B cell (primary cell): Measurements from ENCODE around the gene HHEX. TPM values are rescaled to one million over a fixed set of nuclear protein-coding genes. Genes with fewer than 3 reads are reported as not detected.
A peak's percentile ranks its signal among the peaks of the same experiment; 100 is the strongest.

Experiments
- ATAC-seq: fragments of 200-7000 bp; cut with Tn5 transposase; one replicate; pipeline ENCODE4 v1.10.0; 2021; ENCODE audit warnings: low read depth, mild to moderate bottlenecking, moderate number of reproducible peaks, moderate library complexity
- CTCF ChIA-PET: fragments of 350-600 bp; sonication (Branson Sonifier 250); formaldehyde crosslinking; loops from one replicate; lab custom pipeline; 2021; ENCODE audit warnings: antibody characterized with exemption, inconsistent platforms; lab: Charles Lee
- POLR2A ChIA-PET: fragments of 350-600 bp; sonication (Branson Sonifier 250); formaldehyde crosslinking; loops from one replicate; lab custom pipeline; 2021; ENCODE audit warnings: antibody characterized with exemption; lab: Charles Lee
- DNase-seq: peaks from one replicate; pipeline ENCODE4 v3.0.0; 2013
- H2AFZ ChIP-seq: 2 replicates; pipeline ENCODE4 v1.6.1; 2012; ENCODE audit warnings: mild to moderate bottlenecking, low read depth, low read length; ENCODE audit not compliant: insufficient read depth, poor library complexity, severe bottlenecking
- H3K27ac ChIP-seq, 2 donors: 1 replicate in 1 of 2; 2 replicates in 1 of 2; pipeline ENCODE4 v1.5.1; 2012 to 2013; ENCODE audit warnings: low read length in 2 of 2, mild to moderate bottlenecking in 2 of 2, moderate library complexity in 1 of 2
- H3K27me3 ChIP-seq, 4 experiments: fragments of 200-600 bp in 1 of 4; sonication (generic) in 1 of 4; replicated peaks in 1 of 4; 1 replicate in 2 of 4; 2 replicates in 2 of 4; pipeline versions ENCODE4 v1.6.1 to v1.7.0; 2013 to 2016; ENCODE audit warnings: low read length in 3 of 4, mild to moderate bottlenecking in 2 of 4, mixed read lengths in 1 of 4, moderate library complexity in 1 of 4; ENCODE audit not compliant: insufficient read depth in 4 of 4, control insufficient read depth in 3 of 4; ENCODE audit errors: control extremely low read depth in 1 of 4
- H3K36me3 ChIP-seq, 2 experiments: replicated peaks in 1 of 2; 1 replicate in 1 of 2; 2 replicates in 1 of 2; pipeline versions ENCODE4 v1.6.1 to v1.7.1; 2013; ENCODE audit warnings: low read length in 1 of 2; ENCODE audit not compliant: insufficient read depth in 2 of 2, control insufficient read depth in 1 of 2; ENCODE audit errors: control extremely low read depth in 1 of 2, extremely low read depth in 1 of 2
- H3K4me1 ChIP-seq, 2 donors: fragments of 200-600 bp in 1 of 2; sonication (generic) in 1 of 2; 1 replicate in 1 of 2; 2 replicates in 1 of 2; pipeline versions ENCODE4 v1.5.1 to v1.6.1; 2013 to 2017; ENCODE audit warnings: low read length in 2 of 2; ENCODE audit not compliant: control insufficient read depth in 2 of 2, insufficient read depth in 2 of 2
- H3K4me2 ChIP-seq: replicated peaks from 2 replicates; pipeline ENCODE3; 2012; ENCODE audit warnings: mild to moderate bottlenecking, low read depth, low read length; ENCODE audit not compliant: poor library complexity, severe bottlenecking
- H3K4me3 ChIP-seq, 5 experiments: fragments of 200-600 bp in 1 of 5; sonication (generic) in 1 of 5; 1 replicate in 3 of 5; 2 replicates in 2 of 5; pipeline versions ENCODE4 v1.5.1 to v1.7.0; 2011 to 2016; ENCODE audit warnings: low read length in 4 of 5, mild to moderate bottlenecking in 4 of 5, low read depth in 2 of 5, control low read depth in 1 of 5, moderate library complexity in 1 of 5; ENCODE audit not compliant: insufficient read depth in 1 of 5; ENCODE audit errors: control extremely low read depth in 1 of 5, extremely low read depth in 1 of 5
- H3K79me2 ChIP-seq: fragments of 200-600 bp; sonication (generic); one replicate; pipeline ENCODE4 v1.6.0; 2016; ENCODE audit warnings: low read length; ENCODE audit not compliant: control insufficient read depth, insufficient read depth
- H3K9ac ChIP-seq: fragments of 200-600 bp; sonication (generic); 2 replicates; pipeline ENCODE4 v1.6.1; 2017; ENCODE audit warnings: mild to moderate bottlenecking, low read length, moderate library complexity
- H3K9me3 ChIP-seq, 3 donors: one replicate each; pipeline versions ENCODE4 v1.6.1 to v1.7.1; 2013; ENCODE audit warnings: low read length in 2 of 3; ENCODE audit not compliant: control insufficient read depth in 2 of 3, insufficient read depth in 1 of 3; ENCODE audit errors: control extremely low read depth in 1 of 3
- H4K20me1 ChIP-seq: 2 replicates; pipeline ENCODE4 v1.6.0; 2012; ENCODE audit warnings: mild to moderate bottlenecking, low read length; ENCODE audit not compliant: insufficient read depth, control insufficient read depth, poor library complexity, severe bottlenecking
- H3K27ac Mint-ChIP-seq: one replicate; pipeline ENCODE4 v1.8.0; 2021; ENCODE audit warnings: mixed read lengths
- H3K27me3 Mint-ChIP-seq: one replicate; pipeline ENCODE4 v1.8.0; 2021; ENCODE audit warnings: mixed read lengths
- H3K4me1 Mint-ChIP-seq: one replicate; pipeline ENCODE4 v1.8.0; 2021; ENCODE audit warnings: mixed read lengths
- H3K4me3 Mint-ChIP-seq: one replicate; pipeline ENCODE4 v1.8.0; 2021; ENCODE audit warnings: mixed read lengths
- H3K9me3 Mint-ChIP-seq: one replicate; pipeline ENCODE4 v1.8.0; 2022; ENCODE audit warnings: mixed read lengths; ENCODE audit not compliant: insufficient read depth
- CTCF ChIP-seq: fragments of 200-600 bp; IDR thresholded peaks from one replicate; pipeline ENCODE4 v1.8.0; 2022; ENCODE audit warnings: antibody characterized with exemption, mild to moderate bottlenecking
- EZH2 ChIP-seq: IDR thresholded peaks from 2 replicates; pipeline ENCODE4 v1.6.1; 2012; ENCODE audit warnings: borderline replicate concordance, low read depth, mild to moderate bottlenecking, moderate library complexity, low read length; ENCODE audit not compliant: insufficient read depth, poor library complexity, severe bottlenecking
- WGBS: methylation state at CpG from one replicate; pipeline ENCODE4 v1.1.5; 2013; ENCODE audit warnings: missing lambda C conversion rate; ENCODE audit not compliant: insufficient coverage; 5-methylcytosine and 5-hydroxymethylcytosine counted together
- intact Hi-C: fragments of 100-400 bp; cut with micrococcal nuclease; formaldehyde crosslinking; loops from one replicate; pipeline ENCODE4 v1.10.0; 2022
- polyA plus RNA-seq: library from polyadenylated mRNA; depleted of rRNA; stranded (reverse); fragments of >200 nt; gene quantifications from 2 replicates; pipeline ENCODE4 v1.2.3, GENCODE V29; 2012
- total RNA-seq, 2 donors: library from RNA; stranded (reverse); fragments of 120-200 nt in 1 of 2; gene quantifications; 1 replicate in 1 of 2; 2 replicates in 1 of 2; pipeline versions ENCODE4 v1.2.3 to v1.2.4, GENCODE V29; 2013 to 2022

The HHEX gene
- total and polyA plus RNA-seq, 2 donors (not counting 1 experiment from before 2014, with no cell fraction given) = 96.9 to 149 TPM

GRCh38 chr10:92692080-92692671, 2.4 kb downstream of the HHEX start:
- Histone ChIP-seq H3K4me3 (peak overlapping the region; percentile 82 to 95 (median 87)), H3K9ac (peak overlapping the region; percentile 87), H3K27me3 (no peaks in the 10 kb centered on the region), H3K4me2 (peak overlapping the region; percentile 94), H3K27ac (peak overlapping the region; percentile 89 to 90), H4K20me1 (peaks cover 4% of the 10 kb centered on the region), H3K4me1 (peaks cover 36 to 40% of the 10 kb centered on the region in 2 donors), H3K79me2 (peaks cover 70% of the 10 kb centered on the region), H2AFZ (peak overlapping the region; percentile 83), H3K36me3 (peaks cover 16 to 39% of the 10 kb centered on the region in 2 experiments), H3K9me3 (no peaks in the 10 kb centered on the region)
- Mint-ChIP-seq H3K4me3 (peak overlapping the region; percentile 96), H3K4me1 (peaks cover 59% of the 10 kb centered on the region), H3K27ac (peak overlapping the region; percentile 98), H3K9me3 (no peaks in the 10 kb centered on the region), H3K27me3 (no peaks in the 10 kb centered on the region)
- 7% methylated on average over 27 of the region's 34 CpGs for WGBS
- ATAC-seq = no peak
- POLR2A ChIA-PET = interaction anchor here (0.6 to 5.3 kb wide), 9 partner anchors 9 to 156 kb away, joined by 6 to 77 read pairs (median 38); partner anchors contain the start of genes EXOC6, IDE and KIF11
- DNase-seq = no peak
- CTCF ChIA-PET = interaction anchor here (1.0 to 8.1 kb wide), 7 partner anchors 20 to 156 kb away, joined by 3 to 73 read pairs (median 32); partner anchors contain the start of gene EXOC6
- TF ChIP-seq EZH2 (no peak), CTCF (no peak)
- intact Hi-C loops = loop anchor here (5.0 kb wide), 1 partner anchor 400 kb away; the partner anchor contains the start of genes CPEB3 and MARCHF5
